Stomach (tissue), 9 donors: ENCODE data around the gene ALDH3B1. TPM values are rescaled to one million over a fixed set of nuclear protein-coding genes. Genes with fewer than 3 reads are reported as not detected.
"Not testable (repeated sequence)": the region's sequence is repeated elsewhere in the genome, so short reads cannot be mapped to it uniquely, and the experiment has no call there.

Source experiments
- DNase-seq, 2 donors: peaks; one replicate each; pipeline versions ENCODE4 v3.0.0 to v3.0.0-alpha.2; 2013 to 2019
- H3K27ac ChIP-seq, 5 donors: fragments of 200-600 bp in 4 of 5; sonication (generic) in 4 of 5; one replicate each; pipeline ENCODE4 v1.5.1; 2013 to 2019; ENCODE audit warnings: mild to moderate bottlenecking in 1 of 5, moderate library complexity in 1 of 5
- H3K27me3 ChIP-seq, 3 donors: fragments of 200-600 bp; sonication (generic); one replicate each; pipeline ENCODE4 v1.5.1; 2017 to 2019; ENCODE audit warnings: mixed run types in 1 of 3
- H3K36me3 ChIP-seq, 4 donors: fragments of 200-600 bp; sonication (generic); 1 replicate in 3 of 4; 2 replicates in 1 of 4; pipeline ENCODE4 v1.5.1; 2016 to 2019
- H3K4me1 ChIP-seq, 4 donors: fragments of 200-600 bp; sonication (generic); one replicate each; pipeline ENCODE4 v1.5.1; 2016 to 2019
- H3K4me3 ChIP-seq, 4 donors: fragments of 200-600 bp; sonication (generic) in 3 of 4; one replicate each; pipeline ENCODE4 v1.5.1; 2016 to 2019; ENCODE audit warnings: mild to moderate bottlenecking in 1 of 4
- H3K9me3 ChIP-seq, 4 donors: fragments of 200-600 bp; sonication (generic); one replicate each; pipeline ENCODE4 v1.5.1; 2016 to 2019
- CTCF ChIP-seq, 7 experiments: fragments of 450-650 bp in 4 of 7; fragments of 200-600 bp in 3 of 7; sonication (generic) in 3 of 7; IDR thresholded peaks; one replicate each; pipeline ENCODE4 v1.5.1; 2016 to 2019; ENCODE audit warnings: antibody characterized with exemption in 7 of 7, control low read depth in 2 of 7, mild to moderate bottlenecking in 1 of 7
- EP300 ChIP-seq: sonication (generic); formaldehyde crosslinking; IDR thresholded peaks from one replicate; pipeline ENCODE4 v1.6.1; 2017; ENCODE audit warnings: antibody characterized with exemption
- POLR2A ChIP-seq, 4 donors: fragments of 450-650 bp; IDR thresholded peaks; one replicate each; pipeline ENCODE4 v1.6.1; 2016; ENCODE audit warnings: antibody characterized with exemption in 4 of 4, control low read depth in 2 of 4, mild to moderate bottlenecking in 1 of 4, moderate library complexity in 1 of 4
- POLR2AphosphoS5 ChIP-seq, 3 donors: sonication (generic); formaldehyde crosslinking; IDR thresholded peaks; one replicate each; pipeline ENCODE4 v1.6.1; 2016; ENCODE audit warnings: antibody characterized with exemption in 3 of 3
- WGBS, 5 donors: extraction: QIAGEN DNeasy Blood & Tissue Kit in 3 of 5; methylation state at CpG; one replicate each; pipeline versions ENCODE4 v1.1.5 to v1.1.7; 2013 to 2018; 5-methylcytosine and 5-hydroxymethylcytosine counted together
- intact Hi-C: fragments of 100-400 bp; cut with DNase I; formaldehyde crosslinking; loops from one replicate; pipeline ENCODE4 v1.15.1; 2023; ENCODE audit warnings: low total_unique reads
- polyA plus RNA-seq, 3 donors: library from polyadenylated mRNA; stranded (reverse); fragments of 200-250 nt; gene quantifications; one replicate each; pipeline ENCODE4 v1.2.3, GENCODE V29; 2013
- total RNA-seq, 5 donors: library from RNA; depleted of rRNA; stranded (reverse); fragments of >200 nt; gene quantifications; one replicate each; pipeline versions ENCODE4 v1.1.0 to v1.2.3, GENCODE V29; 2014 to 2016
- donor health status: healthy with polysubstance abuse.
- donor health status: Bipolar disorder and iron deficiency.
- donor health status: healthy.

The ALDH3B1 gene
- total and polyA plus RNA-seq, 8 donors = 2.9 to 55.0 (median 13.0) TPM

GRCh38 chr11:67993821-67994220, 16.3 kb upstream of the ALDH3B1 start:
- DNase-seq = peak; percentile 51 to 58
- H3K9me3 ChIP-seq, H3K4me3 ChIP-seq, H3K27ac ChIP-seq, intact Hi-C loops: not testable (repeated sequence)
- Histone ChIP-seq H3K36me3 (peaks cover 0 to 14% (median 2%) of the 10 kb centered on the region in 4 donors), H3K27me3 (peaks cover 0 to 25% (median 7%) of the 10 kb centered on the region in 3 donors), H3K4me1 (peaks cover 6 to 30% (median 23%) of the 10 kb centered on the region in 4 donors)
- TF ChIP-seq POLR2AphosphoS5 (IDR thresholded peaks at IDR 0.05) = peak in 1 of 3 donors; percentile 5
- TF ChIP-seq CTCF (IDR thresholded peaks at IDR 0.05) = peak in 5 of 7 experiments; percentile 38 to 68 (median 55)
- 14 to 39% (median 23%) methylated on average over 4 to 12 of the region's 12 CpGs for WGBS, 5 donors

- WGBS, 5 donors = 93 to 100% (median 93%) methylated on average over 1 to 5 of the region's 5 CpGs
- DNase-seq, H3K9me3 ChIP-seq, H3K4me3 ChIP-seq, intact Hi-C loops, H3K27ac ChIP-seq: not testable (repeated sequence)
- Histone ChIP-seq H3K27me3 (peaks cover 0 to 25% (median 7%) of the 10 kb centered on the region in 3 donors), H3K4me1 (peaks cover 6 to 30% (median 23%) of the 10 kb centered on the region in 4 donors), H3K36me3 (peaks cover 0 to 19% (median 2%) of the 10 kb centered on the region in 4 donors)
These were observed 15.7 kb upstream of the ALDH3B1 start for GRCh38 chr11:67994387-67994786.

GRCh38 chr11:67995129-67995528, 15.0 kb upstream of the ALDH3B1 start:
- WGBS, 5 donors = 90 to 97% (median 96%) methylated on average over 3 of the region's 3 CpGs
- peaks cover 0 to 25% (median 7%) of the 10 kb centered on the region in 3 donors for H3K27me3 ChIP-seq
- DNase-seq, H3K9me3 ChIP-seq, H3K27ac ChIP-seq, H3K4me3 ChIP-seq, intact Hi-C loops: not testable (repeated sequence)
- H3K4me1 ChIP-seq = peaks cover 6 to 30% (median 23%) of the 10 kb centered on the region in 4 donors
- peaks cover 0 to 19% (median 2%) of the 10 kb centered on the region in 4 donors for H3K36me3 ChIP-seq

- intact Hi-C loops, DNase-seq, H3K4me3 ChIP-seq, H3K27ac ChIP-seq, H3K9me3 ChIP-seq: not testable (repeated sequence)
- H3K36me3 ChIP-seq = peaks cover 0 to 19% (median 2%) of the 10 kb centered on the region in 4 donors
- peaks cover 6 to 28% (median 22%) of the 10 kb centered on the region in 4 donors for H3K4me1 ChIP-seq
- peaks cover 0 to 24% (median 7%) of the 10 kb centered on the region in 3 donors for H3K27me3 ChIP-seq
- WGBS, 5 donors = 76 to 94% (median 81%) methylated on average over 11 to 14 of the region's 14 CpGs; no CpG with 5 or more reads in 1 of the 5 donors
These were observed 14.5 kb upstream of the ALDH3B1 start for GRCh38 chr11:67995579-67995978.

DNA sequence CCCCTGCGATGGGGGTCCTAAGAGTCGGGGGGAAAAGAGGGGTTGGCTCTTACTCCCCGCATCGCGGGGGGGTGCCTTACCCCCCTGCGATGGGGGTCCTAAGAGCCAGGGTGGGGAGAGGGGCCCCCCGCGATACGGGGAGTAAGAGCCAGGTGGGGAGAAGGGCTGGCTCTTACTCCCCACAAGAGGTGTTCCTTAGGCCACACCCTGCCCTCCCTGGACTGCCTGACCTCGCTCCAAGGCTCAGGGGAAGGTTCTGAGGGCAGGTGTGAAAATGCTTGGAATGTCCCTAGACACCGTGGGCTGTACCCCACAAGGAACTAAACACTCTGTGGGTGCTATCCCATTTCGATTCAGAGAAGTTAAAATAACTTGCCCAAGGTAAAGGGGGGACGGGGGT, 14.1 kb upstream of the ALDH3B1 start:
- WGBS, 5 donors = 84 to 94% (median 88%) methylated on average over 4 to 13 of the region's 13 CpGs
- TF ChIP-seq POLR2A (IDR thresholded peaks at IDR 0.05) = no peak
- DNase-seq = no peak
- peaks cover 0 to 19% (median 2%) of the 10 kb centered on the region in 4 donors for H3K36me3 ChIP-seq
- peaks cover 5 to 24% (median 18%) of the 10 kb centered on the region in 4 donors for H3K4me1 ChIP-seq
- no peak overlapping the region for H3K4me3 ChIP-seq
- H3K9me3 ChIP-seq = no peaks in the 10 kb centered on the region
- intact Hi-C loops = no loop called here
- H3K27ac ChIP-seq = no peak overlapping the region
- peaks cover 0 to 20% (median 7%) of the 10 kb centered on the region in 3 donors for H3K27me3 ChIP-seq

- WGBS, 5 donors = 38 to 57% (median 55%) methylated on average over 36 to 41 of the region's 41 CpGs
- H3K4me1 ChIP-seq = peaks cover 0 to 18% (median 11%) of the 10 kb centered on the region in 4 donors
- H3K4me3 ChIP-seq = peak overlapping the region in 1 of 4 donors; percentile 17
- H3K27me3 ChIP-seq = peaks cover 0 to 12% (median under 1%) of the 10 kb centered on the region in 3 donors
- peaks cover 0 to 19% (median 2%) of the 10 kb centered on the region in 4 donors for H3K36me3 ChIP-seq
- intact Hi-C loops = no loop called here
- DNase-seq = peak; percentile 85 to 87
- H3K9me3 ChIP-seq = no peaks in the 10 kb centered on the region
- peak overlapping the region; percentile 6 to 71 (median 37) for H3K27ac ChIP-seq
- TF ChIP-seq EP300 (no peak), POLR2A (IDR thresholded peaks at IDR 0.05) (no peak), POLR2AphosphoS5 (IDR thresholded peaks at IDR 0.05) (no peak), CTCF (IDR thresholded peaks at IDR 0.05) (no peak)
These were observed 13.3 kb upstream of the ALDH3B1 start for GRCh38 chr11:67996622-67997474.
